Activated CD4-positive, alpha-beta T cell treated with anti-CD3 and anti-CD28 coated beads for 4 hours (primary cell): ENCODE data around the gene PATJ.
"Not testable (repeated sequence)": the region's sequence is repeated elsewhere in the genome, so short reads cannot be mapped to it uniquely, and the experiment has no call there.

Source experiments
- DNase-seq, 2 donors: peaks; one replicate each; pipeline ENCODE4 v3.0.0-alpha.2; 2020

Gene PATJ

GRCh38 chr1:62181532-62181931 is 439.3 kb downstream of the PATJ start:
- no peak for DNase-seq

- not testable (repeated sequence) for DNase-seq
These were observed 439.9 kb downstream of the PATJ start for GRCh38 chr1:62182157-62182556.

GRCh38 chr1:62183164-62184020 is 441.1 kb downstream of the PATJ start:
- DNase-seq = not testable (repeated sequence)

GRCh38 chr1:62184336-62184735 is 442.1 kb downstream of the PATJ start:
- DNase-seq = no peak

- DNase-seq = not testable (repeated sequence)
These were observed 443.0 kb downstream of the PATJ start for GRCh38 chr1:62185233-62185632.

- no peak for DNase-seq
These were observed 443.4 kb downstream of the PATJ start for GRCh38 chr1:62185677-62186076.

- DNase-seq = no peak
These were observed 445.3 kb downstream of the PATJ start for GRCh38 chr1:62187548-62187947.

- no peak for DNase-seq
These were observed 445.8 kb downstream of the PATJ start for GRCh38 chr1:62188111-62188510.

GRCh38 chr1:62194651-62195544 is 452.6 kb downstream of the PATJ start, which contains the start of gene L1TD1:
Gene L1TD1, plus strand, starts transcription at chr1:62194849. Its CDS starts 11,780 bp downstream, at chr1:62206629.
- no peak for DNase-seq

GRCh38 chr1:62196086-62196690 is 453.9 kb downstream of the PATJ start:
- no peak for DNase-seq

- DNase-seq = no peak
These were observed 455.9 kb downstream of the PATJ start for GRCh38 chr1:62198069-62198780.

GRCh38 chr1:62198781-62199125 is 456.5 kb downstream of the PATJ start:
- no peak for DNase-seq

GRCh38 chr1:62207187-62207586 is 464.9 kb downstream of the PATJ start:
- no peak for DNase-seq

- no peak for DNase-seq
These were observed 465.8 kb downstream of the PATJ start for GRCh38 chr1:62208087-62208486.

GRCh38 chr1:62208970-62209369 is 466.7 kb downstream of the PATJ start:
- no peak for DNase-seq

- no peak for DNase-seq
These were observed 467.8 kb downstream of the PATJ start for GRCh38 chr1:62209931-62210595.

GRCh38 chr1:62210960-62211359 is 468.7 kb downstream of the PATJ start:
- DNase-seq = no peak

GRCh38 chr1:62212411-62212810 is 470.1 kb downstream of the PATJ start:
- no peak for DNase-seq

- no peak for DNase-seq
These were observed 471.0 kb downstream of the PATJ start for GRCh38 chr1:62213075-62213914.

GRCh38 chr1:62218604-62219003 is 476.3 kb downstream of the PATJ start:
- no peak for DNase-seq

GRCh38 chr1:62220456-62220855 is 478.2 kb downstream of the PATJ start:
- not testable (repeated sequence) for DNase-seq
